Spinal cord (tissue), 10 donors: ENCODE measurements around the gene FBXO31. TPM values are rescaled to one million over a fixed set of nuclear protein-coding genes. Genes with fewer than 3 reads are reported as not detected.
"Not testable (repeated sequence)": the region's sequence is repeated elsewhere in the genome, so short reads cannot be mapped to it uniquely, and the experiment has no call there.

Source experiments
- DNase-seq, 6 donors: peaks; one replicate each; pipeline versions ENCODE4 v3.0.0 to v3.0.0-alpha.2; 2013 to 2015; ENCODE audit warnings: low spot score in 6 of 6, low read depth in 4 of 6
- H3K27ac ChIP-seq: one replicate; pipeline ENCODE4 v1.5.1; 2013; ENCODE audit warnings: low read depth, low read length, control low read depth
- H3K27me3 ChIP-seq: one replicate; pipeline ENCODE4 v1.6.1; 2013; ENCODE audit warnings: low read length; ENCODE audit not compliant: control insufficient read depth, insufficient read depth
- H3K36me3 ChIP-seq: one replicate; pipeline ENCODE4 v1.6.1; 2013; ENCODE audit warnings: low read length; ENCODE audit not compliant: control insufficient read depth, insufficient read depth
- H3K4me1 ChIP-seq: one replicate; pipeline ENCODE4 v1.6.1; 2013; ENCODE audit warnings: low read length; ENCODE audit not compliant: control insufficient read depth, insufficient read depth
- H3K4me3 ChIP-seq: one replicate; pipeline ENCODE4 v1.5.1; 2013; ENCODE audit warnings: low read depth, low read length, control low read depth
- H3K9me3 ChIP-seq: one replicate; pipeline ENCODE4 v1.6.1; 2013; ENCODE audit warnings: low read length; ENCODE audit not compliant: control insufficient read depth, insufficient read depth
- WGBS: methylation state at CpG from one replicate; pipeline ENCODE4 v1.1.5; 2013; ENCODE audit warnings: missing lambda C conversion rate; ENCODE audit not compliant: insufficient coverage; 5-methylcytosine and 5-hydroxymethylcytosine counted together
- polyA plus RNA-seq, 2 donors: library from polyadenylated mRNA; unstranded; fragments of 120-200 nt; gene quantifications; one replicate each; pipeline ENCODE4 v1.2.1, GENCODE V29; 2013; ENCODE audit not compliant: insufficient read length in 2 of 2
- total RNA-seq, 2 donors: library from RNA; depleted of rRNA in 1 of 2; stranded (reverse); fragments of 120-200 nt in 1 of 2; fragments of >200 nt in 1 of 2; gene quantifications; one replicate each; pipeline versions ENCODE4 v1.2.3 to v1.2.4, GENCODE V29; 2013 to 2014
- donor health status: healthy.

The FBXO31 gene
- total and polyA plus RNA-seq, 4 donors: 21.0 to 48.6 (median 41.0) TPM

GRCh38 chr16:87366288-87366687 is 17.3 kb downstream of the FBXO31 start:
- no peak for DNase-seq
- WGBS: 90% methylated on average over 3 of the region's 4 CpGs

DNA sequence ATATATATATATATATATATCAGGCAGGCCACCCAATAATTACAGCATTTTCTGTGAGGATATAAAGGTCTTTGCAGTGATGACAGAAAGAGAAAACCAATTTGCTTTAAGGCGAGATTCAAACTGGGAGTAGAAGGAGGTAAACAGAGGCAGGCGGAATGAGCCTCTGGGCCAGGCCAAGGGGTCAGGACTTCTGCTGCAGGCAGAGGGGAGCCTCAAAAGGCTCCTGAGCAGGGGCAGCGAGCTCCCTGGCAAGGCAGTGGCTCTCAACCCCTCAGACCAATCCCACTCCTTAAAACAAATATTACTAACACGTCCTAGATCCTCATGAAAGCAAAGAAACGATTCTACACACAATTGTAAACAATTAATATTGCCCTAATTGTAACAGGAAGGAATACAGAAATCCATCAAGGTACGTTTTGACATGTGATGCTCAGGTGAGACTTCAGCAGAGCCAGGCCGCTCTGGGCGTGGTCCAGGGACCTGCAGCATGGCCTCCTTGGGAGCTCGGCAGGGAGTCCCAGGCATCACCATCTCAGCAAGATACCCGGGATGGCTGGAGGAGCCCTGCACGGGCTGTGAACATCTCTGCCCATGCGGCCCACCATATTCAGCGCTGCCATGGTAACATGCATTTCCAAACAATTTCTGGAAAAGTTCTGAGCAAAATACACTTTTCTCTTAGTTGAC is 18.4 kb downstream of the FBXO31 start:
- no peak for DNase-seq
- no peak overlapping the region for H3K27ac ChIP-seq
- 92% methylated on average over 12 of the region's 13 CpGs for WGBS
- no peaks in the 10 kb centered on the region for H3K9me3 ChIP-seq
- peaks cover 18% of the 10 kb centered on the region for H3K4me1 ChIP-seq
- H3K36me3 ChIP-seq: peaks cover 41% of the 10 kb centered on the region
- H3K27me3 ChIP-seq: no peaks in the 10 kb centered on the region
- H3K4me3 ChIP-seq: no peak overlapping the region

More at GRCh38 chr16:87366288-87366687, 17.3 kb downstream of the FBXO31 start:
- Histone ChIP-seq H3K4me3 (no peak overlapping the region), H3K4me1 (peaks cover 30% of the 10 kb centered on the region), H3K27me3 (no peaks in the 10 kb centered on the region), H3K27ac (no peak overlapping the region), H3K9me3 (no peaks in the 10 kb centered on the region), H3K36me3 (peaks cover 40% of the 10 kb centered on the region)

GRCh38 chr16:87363771-87364455 is 19.7 kb downstream of the FBXO31 start:
- Histone ChIP-seq H3K9me3 (no peaks in the 10 kb centered on the region), H3K36me3 (peaks cover 51% of the 10 kb centered on the region), H3K27me3 (no peaks in the 10 kb centered on the region), H3K27ac (no peak overlapping the region), H3K4me1 (peaks cover 10% of the 10 kb centered on the region), H3K4me3 (no peak overlapping the region)
- peak in 1 of 6 donors; percentile 30 for DNase-seq
- 63% methylated on average over 8 of the region's 17 CpGs for WGBS

DNA sequence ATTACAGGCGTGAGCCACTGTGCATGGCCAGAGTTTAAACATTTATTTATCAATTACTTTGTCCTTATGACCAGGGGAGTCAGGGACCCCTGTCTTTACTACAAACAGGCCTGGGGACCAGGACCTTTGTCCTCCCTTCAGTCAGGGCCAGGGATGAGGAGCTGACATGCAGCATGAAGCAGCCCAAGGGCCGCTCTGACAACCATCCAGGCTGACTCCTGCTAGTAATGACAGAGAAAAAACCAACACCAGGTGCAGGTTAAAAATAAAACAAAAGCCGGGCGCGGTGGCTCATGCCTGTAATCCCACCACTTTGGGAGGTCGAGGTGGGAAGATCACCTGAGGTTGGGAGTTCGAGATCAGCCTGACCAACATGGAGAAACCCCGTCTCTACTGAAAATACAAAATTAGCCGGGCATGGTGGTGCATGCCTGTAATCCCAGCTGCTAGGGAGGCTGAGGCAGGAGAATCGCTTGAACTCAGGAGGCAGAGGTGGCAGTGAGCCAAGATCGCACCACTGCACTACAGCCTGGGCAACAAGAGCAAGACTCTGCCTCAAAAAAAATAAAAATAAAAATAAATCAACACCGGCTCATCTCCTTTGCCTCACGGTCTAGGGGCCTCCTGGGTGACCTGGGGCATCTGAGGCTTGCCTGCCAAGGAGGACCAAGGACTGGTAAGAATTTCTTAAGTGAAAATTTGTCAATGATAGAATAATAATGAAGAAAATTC is 20.6 kb downstream of the FBXO31 start:
- peaks cover 60% of the 10 kb centered on the region for H3K36me3 ChIP-seq
- H3K27ac ChIP-seq: not testable (repeated sequence)

DNA sequence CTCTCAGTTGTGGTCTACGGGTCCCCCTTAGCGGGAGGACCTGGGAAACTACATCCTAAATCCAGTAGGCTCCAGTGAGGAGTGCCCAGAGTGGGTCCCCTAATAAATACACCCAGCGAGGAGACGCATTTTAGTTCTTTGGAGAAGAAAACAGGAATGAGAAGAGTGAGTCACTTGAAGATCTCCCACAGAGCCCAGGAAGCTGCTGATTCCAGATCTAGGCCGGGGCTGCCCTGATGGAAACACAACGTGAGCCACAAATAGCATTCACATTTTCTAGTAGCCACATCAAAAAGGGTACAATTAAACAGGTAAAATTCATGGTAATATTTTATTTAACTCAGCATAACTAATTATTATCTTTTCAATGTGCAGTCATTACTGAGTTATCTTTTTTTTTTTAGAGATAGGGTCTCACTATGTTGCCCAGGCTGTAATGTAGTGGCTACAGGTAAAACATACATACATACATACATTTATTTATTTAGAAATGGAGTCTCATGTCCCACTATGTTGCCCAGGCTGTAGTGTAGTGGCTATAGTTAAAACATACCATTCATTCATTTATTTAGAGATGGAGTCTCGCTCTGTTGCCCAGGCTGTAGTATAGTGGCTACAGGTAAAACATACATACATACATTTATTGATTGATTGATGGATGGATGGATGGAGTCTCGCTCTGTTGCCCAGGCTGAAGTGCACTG is 21.5 kb downstream of the FBXO31 start:
- H3K27me3 ChIP-seq: no peaks in the 10 kb centered on the region
- 96% methylated on average over 3 of the region's 8 CpGs for WGBS
- no peak overlapping the region for H3K4me3 ChIP-seq
- peaks cover 9% of the 10 kb centered on the region for H3K4me1 ChIP-seq
- H3K9me3 ChIP-seq: no peaks in the 10 kb centered on the region
- no peak overlapping the region for H3K27ac ChIP-seq
- H3K36me3 ChIP-seq: peaks cover 67% of the 10 kb centered on the region
- DNase-seq: no peak

More for the DNA sequence above, 20.6 kb downstream of the FBXO31 start:
- 91% methylated on average over 7 of the region's 13 CpGs for WGBS
- DNase-seq, H3K4me3 ChIP-seq, H3K27me3 ChIP-seq, H3K9me3 ChIP-seq, H3K4me1 ChIP-seq: not testable (repeated sequence)

DNA sequence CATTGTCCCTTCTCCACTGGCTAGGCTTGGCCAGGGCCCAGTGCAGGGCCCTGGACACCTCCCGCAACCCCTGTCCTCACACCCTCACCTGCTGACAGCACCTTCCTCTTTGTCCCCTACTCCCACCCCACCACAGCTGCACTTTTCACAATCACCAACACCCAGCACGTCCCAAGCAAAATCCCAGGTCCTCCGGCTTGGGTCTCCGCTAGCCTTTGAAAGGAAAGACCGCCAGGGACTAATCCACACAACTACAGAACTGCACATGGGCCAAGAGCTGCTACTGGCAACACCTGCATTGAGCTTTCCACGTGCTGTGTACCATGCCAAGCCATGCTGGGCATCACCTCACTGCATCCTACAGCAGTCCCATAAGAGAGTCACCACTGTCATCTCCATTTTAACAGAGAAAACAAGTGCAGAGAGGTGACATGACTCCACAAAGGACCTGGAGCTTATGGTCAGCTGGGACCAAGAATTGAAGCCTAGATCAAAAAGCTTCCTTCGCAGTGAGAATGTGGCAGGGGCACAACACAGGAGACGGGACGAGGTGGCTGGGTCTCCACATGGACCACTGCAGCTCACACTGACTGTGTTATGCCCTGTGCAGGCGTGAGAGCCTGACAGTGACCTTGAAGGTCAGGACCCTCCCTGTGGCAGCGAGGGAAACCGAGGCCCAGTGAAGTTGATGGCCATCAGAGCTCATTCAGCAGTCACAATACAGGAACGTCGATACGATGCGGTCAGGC is 22.5 kb downstream of the FBXO31 start:
- Histone ChIP-seq H3K27me3 (no peaks in the 10 kb centered on the region), H3K4me3 (no peak overlapping the region), H3K4me1 (peaks cover 14% of the 10 kb centered on the region), H3K9me3 (no peaks in the 10 kb centered on the region), H3K27ac (no peak overlapping the region), H3K36me3 (peaks cover 68% of the 10 kb centered on the region)
- 95% methylated on average over 16 of the region's 16 CpGs for WGBS
- no peak for DNase-seq

DNA sequence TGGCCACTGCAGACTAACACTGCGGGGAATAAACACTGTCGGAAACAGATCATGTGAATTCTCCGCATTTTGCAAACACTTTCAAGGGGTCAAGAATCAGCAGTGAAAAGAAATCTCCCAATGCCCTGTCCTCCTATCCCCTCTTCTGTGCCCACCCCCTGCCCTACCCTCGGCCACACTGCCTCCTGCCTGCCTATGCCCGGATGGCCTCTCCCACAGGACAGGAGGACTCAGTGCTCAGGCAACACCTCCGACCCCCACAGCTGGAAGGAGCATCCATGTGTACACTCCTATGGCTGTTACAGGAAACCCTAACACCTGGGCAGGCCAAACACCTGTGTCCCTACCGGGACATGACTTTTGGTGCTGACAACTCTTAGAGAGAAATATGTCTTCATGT is 24.5 kb downstream of the FBXO31 start:
- Histone ChIP-seq H3K4me1 (peaks cover 13% of the 10 kb centered on the region), H3K4me3 (no peak overlapping the region), H3K27ac (no peak overlapping the region), H3K9me3 (no peaks in the 10 kb centered on the region), H3K27me3 (no peaks in the 10 kb centered on the region), H3K36me3 (peaks cover 61% of the 10 kb centered on the region)
- WGBS: 98% methylated on average over 6 of the region's 7 CpGs
- DNase-seq: no peak

DNA sequence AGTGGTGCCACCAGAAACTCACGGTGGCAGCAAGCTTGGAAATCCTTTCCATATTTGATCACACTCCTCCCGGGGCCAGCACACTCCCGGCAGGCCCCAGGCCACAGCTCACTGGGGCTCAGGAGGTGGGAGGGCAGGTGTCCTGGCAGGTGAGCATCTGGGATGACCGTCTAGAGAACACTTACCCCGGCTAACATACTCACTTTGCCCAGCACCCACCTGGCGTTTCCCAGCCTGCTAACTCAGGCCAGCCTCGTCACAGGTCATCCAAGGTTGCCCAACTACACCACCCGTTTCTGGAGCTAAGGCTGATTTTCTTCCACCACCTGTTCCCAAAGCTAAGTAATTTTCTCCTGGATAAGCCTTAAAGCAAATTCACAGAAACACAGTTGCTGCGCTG is 24.9 kb downstream of the FBXO31 start:
- Histone ChIP-seq H3K9me3 (no peaks in the 10 kb centered on the region), H3K27ac (no peak overlapping the region), H3K36me3 (peaks cover 59% of the 10 kb centered on the region), H3K4me3 (no peak overlapping the region), H3K4me1 (peaks cover 9% of the 10 kb centered on the region), H3K27me3 (no peaks in the 10 kb centered on the region)
- WGBS: 96% methylated on average over 6 of the region's 9 CpGs
- DNase-seq: no peak

DNA sequence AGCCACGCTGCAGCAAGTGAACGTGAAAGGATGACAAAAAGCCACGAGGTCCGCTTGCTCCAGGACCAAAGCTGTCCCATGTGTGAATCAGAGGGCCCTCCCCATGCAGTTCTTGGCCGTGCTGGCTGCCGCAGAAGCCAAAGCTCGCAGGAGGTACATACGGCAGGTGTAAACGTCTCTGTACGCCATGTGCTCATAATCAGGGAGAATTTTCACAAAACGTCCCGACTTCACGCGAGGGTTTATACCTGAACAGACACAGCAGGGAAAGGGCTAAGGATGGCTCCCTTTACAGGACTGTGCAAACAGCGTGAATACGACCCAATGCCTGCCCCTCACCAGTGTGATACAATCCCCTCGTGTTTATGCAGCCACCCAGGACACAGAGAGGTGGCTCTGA is 25.3 kb downstream of the FBXO31 start:
- Histone ChIP-seq H3K4me1 (peaks cover 9% of the 10 kb centered on the region), H3K27ac (no peak overlapping the region), H3K27me3 (no peaks in the 10 kb centered on the region), H3K4me3 (no peak overlapping the region), H3K36me3 (peaks cover 64% of the 10 kb centered on the region), H3K9me3 (no peaks in the 10 kb centered on the region)
- WGBS: 96% methylated on average over 17 of the region's 17 CpGs
- no peak for DNase-seq
